KG1 (cell line): ENCODE measurements around the gene CFAP20.

Experiments
- DNase-seq: peaks from one replicate; lab custom pipeline; 2025; lab: John Stamatoyannopoulos, UW

Gene CFAP20

GRCh38 chr16:58124601-58124915 is 4.6 kb downstream of the CFAP20 start:
- DNase-seq, result no peak

- DNase-seq, result no peak
Measured at GRCh38 chr16:58123896-58124600, 5.1 kb downstream of the CFAP20 start.

- no peak for DNase-seq
Measured at GRCh38 chr16:58121132-58121531, 8.0 kb downstream of the CFAP20 start.

GRCh38 chr16:58120234-58120633 is 8.9 kb downstream of the CFAP20 start:
- DNase-seq, result no peak

GRCh38 chr16:58119509-58119845 is 9.7 kb downstream of the CFAP20 start:
- DNase-seq, result no peak

GRCh38 chr16:58118801-58119508 is 10.2 kb downstream of the CFAP20 start:
- DNase-seq, result no peak

- DNase-seq, result no peak
Measured at GRCh38 chr16:58116529-58116928, 12.7 kb downstream of the CFAP20 start.

- DNase-seq, result no peak
Measured at GRCh38 chr16:58116081-58116480, 13.1 kb downstream of the CFAP20 start.

GRCh38 chr16:58114827-58115825 is 14.1 kb downstream of the CFAP20 start:
- DNase-seq, result no peak

- DNase-seq, result no peak
Measured at GRCh38 chr16:58111302-58111627, 17.9 kb downstream of the CFAP20 start.

GRCh38 chr16:58110571-58111301 is 18.4 kb downstream of the CFAP20 start:
- no peak for DNase-seq

GRCh38 chr16:58109881-58110280 is 19.3 kb downstream of the CFAP20 start:
- DNase-seq, result no peak

- no peak for DNase-seq
Measured at GRCh38 chr16:58109330-58109729, 19.9 kb downstream of the CFAP20 start.

GRCh38 chr16:58107709-58108108 is 21.5 kb downstream of the CFAP20 start:
- no peak for DNase-seq

GRCh38 chr16:58107228-58107627 is 22.0 kb downstream of the CFAP20 start:
- no peak for DNase-seq

GRCh38 chr16:58105631-58106030 is 23.6 kb downstream of the CFAP20 start:
- DNase-seq, result no peak

- DNase-seq, result no peak
Measured at GRCh38 chr16:58102665-58103392, 26.4 kb downstream of the CFAP20 start.

GRCh38 chr16:58099956-58100300 is 29.3 kb downstream of the CFAP20 start:
- DNase-seq, result no peak

GRCh38 chr16:58099097-58099955 is 29.9 kb downstream of the CFAP20 start:
- no peak for DNase-seq

GRCh38 chr16:58098207-58099096 is 30.7 kb downstream of the CFAP20 start:
- no peak for DNase-seq
